Coronary artery (tissue), 2 donors: ENCODE results near the gene ADM2.
A peak's percentile ranks its signal among the peaks of the same experiment; 100 is the strongest.

Experiments used
- DNase-seq: peaks from one replicate; pipeline ENCODE4 v3.0.0-alpha.2; 2017; ENCODE audit warnings: low spot score
- H3K27ac ChIP-seq, 2 donors: fragments of 200-600 bp; sonication (generic); one replicate each; pipeline ENCODE4 v1.5.1; 2016 to 2019
- H3K4me3 ChIP-seq: fragments of 200-600 bp; sonication (generic); 2 replicates; pipeline ENCODE4 v1.5.1; 2016; ENCODE audit warnings: mild to moderate bottlenecking, moderate library complexity
- TF ChIP-seq, protein P1 (sequence below): fragments of 200-600 bp; sonication (generic); IDR thresholded peaks from one replicate; pipeline ENCODE4 v1.5.1; 2019; ENCODE audit warnings: antibody characterized with exemption

Gene ADM2

DNA sequence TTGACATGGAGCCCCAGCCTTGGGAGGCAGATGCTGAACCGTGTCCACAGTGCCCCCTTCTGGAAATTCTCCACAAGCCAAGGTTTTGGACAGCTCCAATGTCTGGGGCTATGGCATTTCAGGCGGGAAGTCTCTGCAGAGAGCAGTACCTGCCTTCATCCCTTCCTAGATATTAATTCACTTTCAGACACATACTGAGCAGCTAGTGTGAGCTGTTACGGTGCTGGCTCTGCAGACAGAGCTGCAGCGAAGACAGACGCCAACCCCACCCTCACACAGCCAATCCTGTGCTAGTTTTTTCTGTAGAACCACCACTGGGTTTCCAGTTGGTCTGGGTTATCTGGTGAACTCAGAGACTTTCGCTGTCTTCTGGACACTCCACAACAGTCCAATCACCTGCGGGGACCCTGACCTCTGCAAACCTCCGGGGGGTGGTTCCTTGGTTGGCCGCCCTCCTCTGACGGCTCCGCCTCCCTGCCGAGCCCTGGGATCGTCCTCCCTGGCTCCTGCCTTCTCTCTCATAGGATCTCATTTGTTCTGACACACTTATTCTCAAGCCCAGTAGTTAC, 17.1 kb downstream of the ADM2 start:
- no peak for DNase-seq
- Histone ChIP-seq H3K27ac (no peak overlapping the region), H3K4me3 (no peak overlapping the region)
- TF ChIP-seq, protein P1, sequence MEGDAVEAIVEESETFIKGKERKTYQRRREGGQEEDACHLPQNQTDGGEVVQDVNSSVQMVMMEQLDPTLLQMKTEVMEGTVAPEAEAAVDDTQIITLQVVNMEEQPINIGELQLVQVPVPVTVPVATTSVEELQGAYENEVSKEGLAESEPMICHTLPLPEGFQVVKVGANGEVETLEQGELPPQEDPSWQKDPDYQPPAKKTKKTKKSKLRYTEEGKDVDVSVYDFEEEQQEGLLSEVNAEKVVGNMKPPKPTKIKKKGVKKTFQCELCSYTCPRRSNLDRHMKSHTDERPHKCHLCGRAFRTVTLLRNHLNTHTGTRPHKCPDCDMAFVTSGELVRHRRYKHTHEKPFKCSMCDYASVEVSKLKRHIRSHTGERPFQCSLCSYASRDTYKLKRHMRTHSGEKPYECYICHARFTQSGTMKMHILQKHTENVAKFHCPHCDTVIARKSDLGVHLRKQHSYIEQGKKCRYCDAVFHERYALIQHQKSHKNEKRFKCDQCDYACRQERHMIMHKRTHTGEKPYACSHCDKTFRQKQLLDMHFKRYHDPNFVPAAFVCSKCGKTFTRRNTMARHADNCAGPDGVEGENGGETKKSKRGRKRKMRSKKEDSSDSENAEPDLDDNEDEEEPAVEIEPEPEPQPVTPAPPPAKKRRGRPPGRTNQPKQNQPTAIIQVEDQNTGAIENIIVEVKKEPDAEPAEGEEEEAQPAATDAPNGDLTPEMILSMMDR, result peak; percentile 18

DNA sequence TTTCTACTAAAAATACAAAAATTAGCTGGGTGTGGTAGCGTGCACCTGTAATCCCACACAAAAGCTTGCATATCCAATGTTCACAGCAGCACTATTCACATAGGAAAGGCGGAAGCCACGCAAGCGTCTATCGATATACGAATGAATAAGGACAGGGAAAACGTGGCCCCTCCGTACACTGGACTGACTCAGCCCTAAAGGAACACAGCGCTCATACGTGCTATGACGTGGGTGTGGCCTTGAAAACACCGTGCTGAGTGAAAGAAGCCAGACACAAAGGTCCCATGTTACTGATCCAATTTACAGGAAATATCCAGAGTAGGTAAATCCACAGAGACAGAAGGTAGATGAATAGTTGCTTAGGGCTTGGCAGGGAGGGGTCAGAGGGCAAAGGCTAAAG, 19.1 kb downstream of the ADM2 start:
- TF ChIP-seq, protein P1, result no peak
- no peak for DNase-seq
- no peak overlapping the region for H3K4me3 ChIP-seq
- no peak overlapping the region for H3K27ac ChIP-seq

DNA sequence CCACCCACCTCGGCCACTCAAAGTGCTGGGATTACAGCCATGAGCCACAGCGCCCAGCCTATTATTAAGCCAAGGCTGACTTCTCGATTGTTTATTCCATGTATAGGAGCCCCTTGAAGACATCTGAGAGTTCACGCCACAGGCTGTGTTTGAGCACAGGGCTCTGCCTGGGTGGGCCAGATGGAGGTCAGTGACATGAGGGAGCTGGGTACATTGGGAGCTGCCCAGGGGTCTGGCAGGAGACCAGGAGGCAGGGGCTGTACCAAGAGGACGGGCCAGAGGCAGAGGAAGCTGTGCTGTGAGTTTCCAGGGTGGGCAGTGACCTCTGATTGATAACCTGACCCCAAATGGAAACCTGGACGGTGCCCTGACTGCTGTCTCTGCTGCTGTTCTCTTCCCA, 20.8 kb downstream of the ADM2 start:
- Histone ChIP-seq H3K4me3 (no peak overlapping the region), H3K27ac (no peak overlapping the region)
- no peak for DNase-seq
- TF ChIP-seq, protein P1, result no peak

DNA sequence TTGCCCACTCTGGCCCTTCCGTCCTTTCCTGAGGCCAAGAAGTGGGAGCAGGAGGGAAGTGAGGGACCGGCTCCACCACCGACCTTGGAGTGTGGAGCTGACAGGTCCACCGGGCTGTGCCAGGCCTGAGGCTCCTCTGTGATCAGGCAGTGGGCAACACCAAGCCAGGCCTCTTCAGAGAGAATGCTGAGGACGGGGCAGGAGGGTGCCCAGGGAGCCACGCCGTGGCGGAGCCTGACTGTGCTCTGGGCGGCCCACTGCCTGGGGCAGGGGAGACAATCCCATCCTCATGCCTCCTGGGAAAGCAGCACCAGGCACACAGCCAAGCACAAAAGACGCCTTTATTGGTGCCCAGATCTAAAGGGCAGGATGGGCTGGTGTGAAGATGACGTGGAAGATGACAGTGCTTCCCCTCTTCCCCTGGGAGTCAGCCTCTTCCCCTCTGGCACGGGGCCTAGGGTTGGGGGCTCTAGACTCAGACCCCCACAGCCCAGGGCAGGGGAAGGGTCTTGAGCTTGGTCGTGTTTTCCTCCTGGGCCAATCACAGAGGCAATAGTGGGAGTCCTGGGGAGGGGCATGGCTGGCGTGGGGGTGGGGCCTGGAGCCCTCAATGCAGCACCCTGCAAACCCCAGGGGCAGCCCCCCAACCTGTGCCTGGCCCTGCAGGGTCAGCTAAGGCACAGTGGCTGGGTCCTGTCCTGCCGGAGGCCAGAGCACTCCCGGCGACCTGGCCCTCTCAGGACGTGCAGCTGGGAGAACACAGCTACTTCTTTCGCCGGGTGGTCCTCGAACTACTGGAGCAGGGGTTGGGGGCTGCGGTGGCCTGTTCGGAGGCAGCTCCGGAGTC, 21.5 kb downstream of the ADM2 start:
- TF ChIP-seq, protein P1, result no peak
- no peak for DNase-seq
- H3K27ac ChIP-seq, result no peak overlapping the region
- no peak overlapping the region for H3K4me3 ChIP-seq

DNA sequence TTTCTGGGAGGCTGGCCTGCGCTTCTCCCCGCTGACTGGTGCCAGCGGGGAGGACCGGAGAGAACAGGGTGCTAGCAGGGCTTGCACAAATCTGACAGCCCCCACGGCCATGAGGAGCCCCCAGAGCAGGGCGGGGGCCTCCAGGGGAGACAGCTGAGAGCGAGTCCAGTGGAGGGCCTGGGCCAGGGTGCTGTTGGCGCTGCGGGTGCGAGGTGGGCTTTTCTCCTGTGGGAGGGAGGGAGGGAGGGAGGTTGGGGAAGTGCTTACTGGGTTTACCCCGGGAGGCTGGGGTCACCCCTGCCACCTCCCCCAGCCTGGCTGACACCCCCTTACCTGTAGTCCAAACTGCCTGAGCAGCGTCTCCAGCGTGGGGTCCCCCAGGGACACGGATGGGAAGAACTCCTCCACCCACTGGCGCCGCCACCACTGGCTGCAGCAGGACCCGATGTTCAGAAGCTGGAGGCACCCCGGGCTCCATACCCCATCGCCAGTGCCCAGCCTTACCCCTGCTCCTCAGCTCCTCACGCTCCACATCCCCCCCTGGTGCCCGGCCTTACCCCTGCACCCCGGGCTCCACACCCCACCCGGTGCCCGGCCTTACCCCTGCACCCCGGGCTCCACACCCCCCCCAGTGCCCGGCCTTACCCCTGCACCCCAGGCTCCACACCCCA, 22.3 kb downstream of the ADM2 start:
- no peak overlapping the region for H3K27ac ChIP-seq
- TF ChIP-seq, protein P1, result no peak
- H3K4me3 ChIP-seq, result no peak overlapping the region
- no peak for DNase-seq

DNA sequence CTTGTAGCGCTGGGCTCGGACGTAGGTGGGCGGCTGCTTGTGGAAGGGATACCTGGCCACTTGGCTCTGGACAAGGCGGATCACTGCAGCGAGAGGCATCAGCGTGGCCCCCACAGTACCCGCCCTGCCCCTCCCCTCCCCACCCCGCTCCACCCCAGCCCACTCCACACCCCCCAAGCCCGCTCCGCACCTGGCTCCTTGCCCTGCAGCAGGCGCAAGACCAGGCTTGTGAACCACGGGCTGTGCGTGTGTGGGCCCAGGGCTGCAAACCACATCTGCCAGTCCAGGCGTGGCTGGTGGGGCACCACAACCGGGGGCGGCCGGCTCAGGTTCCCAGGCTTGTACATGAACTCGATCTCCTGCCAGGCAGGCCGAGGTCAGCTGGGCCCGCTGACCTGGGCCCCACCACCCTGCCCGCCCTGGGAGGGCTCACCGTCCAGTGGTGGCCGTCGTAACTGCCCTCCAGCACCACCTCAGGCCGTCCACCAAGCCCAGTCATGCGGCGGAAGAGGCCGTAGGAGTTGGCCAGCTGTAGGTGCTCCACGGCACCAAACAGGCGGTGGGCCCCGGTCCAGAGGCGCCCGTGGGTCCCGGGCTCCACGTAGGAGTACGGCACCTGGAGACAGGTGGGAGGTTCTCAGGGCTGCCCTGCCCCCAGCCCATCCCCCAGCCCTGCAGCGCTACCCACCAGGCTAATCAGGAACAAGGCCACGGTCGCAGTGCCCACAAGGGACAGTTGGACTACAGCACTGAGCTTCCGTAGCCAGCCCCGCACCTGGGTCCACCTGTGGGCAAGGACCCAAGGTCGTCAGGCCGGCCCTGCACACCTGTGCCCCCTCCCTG, 23.2 kb downstream of the ADM2 start:
- no peak for DNase-seq
- Histone ChIP-seq H3K4me3 (no peak overlapping the region), H3K27ac (no peak overlapping the region)
- TF ChIP-seq, protein P1, result no peak
